Raji (cell line): ENCODE data around the gene ZNF827.

Source experiments
- POLR2A ChIP-seq: IDR thresholded peaks from 2 replicates; pipeline ENCODE4 v1.6.1; 2011; ENCODE audit warnings: low read depth, low read length, control low read depth; ENCODE audit not compliant: insufficient read depth

The ZNF827 gene

DNA sequence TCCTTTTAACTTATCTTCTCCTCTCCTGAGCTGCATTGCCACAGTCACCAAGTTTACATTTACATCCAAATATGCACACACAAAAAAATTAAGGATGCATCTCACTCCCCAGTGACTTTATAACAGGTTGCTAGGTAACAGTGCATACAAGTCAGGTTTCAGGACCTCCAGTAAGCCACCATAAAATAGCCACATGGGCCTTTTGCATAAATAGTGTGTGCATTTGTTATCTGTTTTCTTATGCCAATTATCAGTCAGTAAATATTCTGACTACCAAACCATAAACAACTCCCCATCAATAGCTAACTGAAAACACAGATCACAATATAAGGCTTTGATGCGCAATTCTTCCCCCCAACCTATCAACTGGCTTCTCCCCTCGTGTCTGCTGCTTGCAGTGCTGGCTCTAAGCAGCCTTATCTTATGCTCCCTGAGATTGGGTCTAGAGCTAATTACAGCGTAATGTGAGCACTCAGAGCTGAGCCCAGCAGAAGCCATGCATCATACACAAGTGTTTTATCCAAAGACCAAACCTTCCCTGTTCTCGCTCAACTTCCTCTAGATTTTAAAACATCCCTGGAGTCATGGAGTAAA is 55.4 kb downstream of the ZNF827 start:
- no peak for TF ChIP-seq POLR2A

- no peak for TF ChIP-seq POLR2A
Measured at GRCh38 chr4:145882604-145883003, 56.0 kb downstream of the ZNF827 start.

DNA sequence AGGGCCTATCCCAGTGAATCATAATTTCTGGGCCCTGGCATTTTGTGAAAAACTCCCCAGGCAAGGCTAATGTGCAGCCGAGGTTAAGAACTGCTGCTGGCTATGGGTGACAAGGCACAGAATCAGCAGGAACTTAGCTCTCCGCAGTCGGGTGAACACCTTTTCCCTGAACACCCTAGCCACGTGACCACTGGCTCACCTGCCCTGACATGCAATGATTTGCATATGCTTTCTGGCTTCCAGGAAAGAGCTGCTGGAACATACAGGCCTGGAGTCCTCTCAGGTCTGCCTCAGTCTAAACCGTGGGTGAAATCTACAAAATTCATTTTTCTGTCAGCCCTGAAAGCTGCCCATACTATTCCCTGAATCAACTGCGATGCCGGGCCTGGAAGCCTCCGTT is 56.6 kb downstream of the ZNF827 start:
- no peak for TF ChIP-seq POLR2A

DNA sequence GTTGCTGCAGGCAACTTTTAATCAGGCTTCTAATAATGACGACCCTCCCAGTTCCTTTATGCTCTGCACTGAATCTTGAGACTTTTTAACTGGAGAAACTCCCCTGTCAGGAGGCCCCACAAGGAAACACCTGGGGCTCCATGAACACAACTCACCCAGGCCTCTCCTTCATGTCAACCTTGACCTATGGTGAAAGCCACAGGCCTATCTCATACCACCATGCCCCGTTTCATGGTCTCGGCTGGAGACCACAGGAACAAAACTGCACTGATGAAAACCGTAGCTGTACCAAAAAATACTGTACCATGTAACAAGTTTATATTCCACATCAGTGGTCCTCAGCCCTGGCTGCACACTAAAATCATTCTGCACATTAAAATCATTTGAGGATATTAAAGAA is 57.0 kb downstream of the ZNF827 start:
- TF ChIP-seq POLR2A = no peak

DNA sequence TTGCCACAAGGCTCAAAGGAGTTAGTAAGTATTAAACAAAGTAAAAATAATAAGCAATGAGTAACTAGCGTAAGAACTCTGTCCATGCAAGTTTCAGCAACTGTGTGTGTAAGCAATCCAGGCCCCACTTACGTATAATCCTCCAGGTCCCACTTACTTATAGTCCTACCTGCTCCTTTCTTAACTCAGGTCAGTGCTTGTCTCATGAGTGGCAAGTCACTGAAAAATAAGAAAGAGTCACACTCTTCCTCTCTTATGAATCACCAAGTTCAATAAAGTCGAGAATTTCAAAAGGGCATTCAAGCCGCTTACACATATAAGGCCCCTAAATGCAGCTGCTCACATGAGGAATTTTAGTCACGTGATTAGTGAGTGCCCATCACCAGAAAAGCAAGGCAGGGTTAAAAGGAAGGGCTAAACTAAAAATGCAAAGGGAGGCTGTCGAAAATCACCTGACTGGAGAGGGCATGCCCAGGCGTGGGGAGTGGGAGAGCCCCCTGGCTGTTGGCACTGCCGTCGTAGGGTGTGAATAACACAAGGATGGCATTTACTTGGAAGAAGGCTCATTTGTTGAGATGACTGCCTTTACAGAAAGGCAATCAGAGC is 58.2 kb downstream of the ZNF827 start:
- no peak for TF ChIP-seq POLR2A

DNA sequence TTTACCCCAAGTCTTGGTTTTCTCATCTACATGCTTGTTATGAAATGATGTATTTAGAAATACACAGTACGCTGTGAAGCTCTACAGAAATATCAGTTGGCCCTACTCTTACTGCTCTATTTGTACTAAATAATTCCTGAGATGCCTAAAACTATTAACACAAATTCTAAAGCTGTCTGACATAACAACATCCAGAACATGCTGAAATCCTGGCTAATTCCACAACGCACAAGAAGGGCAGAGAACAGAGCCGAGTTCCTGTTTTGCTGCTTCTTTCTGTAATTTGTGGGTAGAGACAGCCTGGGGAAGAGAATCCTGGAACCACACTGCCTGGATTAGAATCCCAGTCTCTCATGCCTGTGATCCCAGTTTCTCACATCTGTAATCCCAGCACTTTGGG is 59.0 kb downstream of the ZNF827 start:
- no peak for TF ChIP-seq POLR2A

- no peak for TF ChIP-seq POLR2A
Measured at GRCh38 chr4:145878501-145879435, 59.9 kb downstream of the ZNF827 start.

DNA sequence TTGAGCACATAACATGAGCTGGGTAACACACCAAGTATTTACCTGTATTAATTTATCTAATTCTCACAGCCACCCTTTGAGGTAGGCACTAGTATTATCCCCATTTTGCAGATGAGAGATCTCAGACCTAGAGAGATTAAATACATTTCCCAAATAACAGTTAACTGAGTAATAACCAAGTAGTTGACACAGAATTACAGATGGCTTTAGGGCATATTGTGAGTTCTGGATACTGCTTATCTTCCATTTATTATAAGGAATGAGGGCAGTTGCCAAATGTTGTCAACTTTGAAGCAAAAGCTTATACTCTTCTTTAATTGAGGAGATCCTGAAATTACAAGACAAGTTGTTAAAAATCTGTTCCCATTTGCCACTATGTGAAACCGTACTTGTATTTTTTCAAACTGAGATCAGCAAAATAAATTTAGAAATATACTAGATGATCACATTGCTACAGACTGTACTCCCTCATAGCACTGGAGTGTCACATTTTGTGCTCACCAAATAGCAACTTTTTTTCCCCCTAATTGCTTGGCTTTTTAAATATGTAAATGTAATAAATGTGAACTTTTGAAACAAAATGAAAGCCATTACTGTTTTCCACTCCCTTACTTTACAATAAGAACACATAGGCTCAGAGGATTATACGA is 62.0 kb downstream of the ZNF827 start:
- no peak for TF ChIP-seq POLR2A

- no peak for TF ChIP-seq POLR2A
Measured at GRCh38 chr4:145873901-145874300, 64.7 kb downstream of the ZNF827 start.

- no peak for TF ChIP-seq POLR2A
Measured at GRCh38 chr4:145871209-145871608, 67.4 kb downstream of the ZNF827 start.

- no peak for TF ChIP-seq POLR2A
Measured at GRCh38 chr4:145870155-145871020, 68.2 kb downstream of the ZNF827 start.

GRCh38 chr4:145868637-145869409 is 69.8 kb downstream of the ZNF827 start:
- TF ChIP-seq POLR2A = no peak

GRCh38 chr4:145867406-145867805 is 71.2 kb downstream of the ZNF827 start:
- TF ChIP-seq POLR2A = no peak

- TF ChIP-seq POLR2A = no peak
Measured at GRCh38 chr4:145866991-145867390, 71.6 kb downstream of the ZNF827 start.
